HUDEP-2 (cell line): ENCODE measurements around the gene KRT83.

Source experiments
- DNase-seq, 76 experiments: peaks; one replicate each; lab custom pipeline; 2025; ENCODE audit not compliant: unreplicated experiment in 76 of 76; lab: John Stamatoyannopoulos, UW

KRT83 gene

GRCh38 chr12:52334185-52334584, 13.0 kb upstream of the KRT83 start:
- DNase-seq = no peak

GRCh38 chr12:52333321-52333720, 12.1 kb upstream of the KRT83 start:
- no peak for DNase-seq

DNA sequence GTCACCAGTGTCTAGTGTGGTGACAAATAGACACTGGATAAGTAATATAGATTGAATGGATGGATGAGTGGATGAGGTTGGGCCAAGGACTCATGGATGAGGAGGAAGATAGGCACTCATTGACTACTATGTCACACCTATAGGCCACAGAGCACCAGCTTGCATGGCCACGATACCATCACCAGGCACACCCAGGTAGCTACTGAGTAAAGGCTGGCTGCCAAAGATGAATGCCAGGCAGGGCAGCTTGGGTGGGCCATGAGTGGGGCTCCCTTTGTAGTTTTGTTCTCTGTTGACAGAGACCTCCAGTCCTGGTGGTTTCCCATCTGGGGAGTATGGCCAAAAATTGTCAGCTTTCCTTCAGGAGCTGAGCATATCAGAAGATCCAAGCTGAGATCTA, 11.2 kb upstream of the KRT83 start:
- no peak for DNase-seq

- no peak for DNase-seq
Measured at GRCh38 chr12:52331833-52332232, 10.6 kb upstream of the KRT83 start.

DNA sequence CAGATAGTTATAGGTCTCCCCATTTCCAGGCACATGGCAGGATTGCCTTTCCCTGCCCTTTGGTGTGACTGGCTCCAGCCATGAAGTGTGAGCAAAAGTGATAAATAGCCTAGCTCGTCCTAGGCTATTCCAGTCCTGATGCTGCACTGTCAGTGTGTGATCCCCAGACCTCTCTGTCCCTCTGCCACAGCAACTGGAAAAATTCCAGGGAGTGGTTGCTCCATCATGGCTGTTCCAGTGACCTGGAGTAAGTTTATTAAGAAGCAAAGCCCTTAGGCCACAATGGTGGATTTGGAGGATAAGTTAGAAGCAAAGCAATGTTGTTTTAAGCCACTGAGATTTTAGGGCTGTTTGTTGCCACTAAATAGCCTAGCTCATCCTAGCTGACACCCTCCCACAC, 9.8 kb upstream of the KRT83 start:
- DNase-seq = no peak

DNA sequence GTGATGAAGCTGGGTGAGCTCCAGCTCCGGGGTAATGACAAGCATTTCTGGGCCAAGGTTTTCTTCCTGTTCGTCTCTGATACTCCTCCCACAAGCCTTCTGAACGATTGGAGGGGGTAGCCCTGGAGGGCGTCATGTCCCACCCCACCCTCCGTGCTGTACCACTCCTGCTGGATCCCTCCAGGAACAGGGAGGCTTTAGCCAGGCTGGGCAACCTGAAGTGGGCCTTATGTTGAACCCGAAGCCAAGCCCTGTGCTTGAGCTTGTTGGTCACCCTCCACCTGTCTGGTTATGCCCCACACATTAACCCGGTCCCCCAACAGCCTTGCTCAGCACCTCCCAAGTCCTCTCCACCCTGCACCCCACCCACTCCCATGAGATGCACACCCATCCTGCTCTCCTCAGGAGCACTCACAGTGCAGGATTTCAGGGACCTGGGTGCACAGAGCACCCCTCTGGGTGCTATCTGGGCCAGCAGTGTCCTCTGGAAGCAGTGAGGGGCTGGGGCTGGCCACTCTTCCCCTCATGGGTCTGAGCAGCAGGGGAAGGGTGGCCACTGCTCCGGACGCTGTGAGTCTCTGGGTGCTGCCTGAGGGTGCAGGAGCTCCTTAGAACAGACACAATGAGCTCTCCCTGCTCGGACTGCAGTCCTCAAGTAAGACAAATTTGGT, 6.8 kb upstream of the KRT83 start:
- DNase-seq = no peak

GRCh38 chr12:52327052-52327829, 6.0 kb upstream of the KRT83 start:
- peak in 72 of 76 experiments; percentile 17 to 86 (median 63) for DNase-seq

DNA sequence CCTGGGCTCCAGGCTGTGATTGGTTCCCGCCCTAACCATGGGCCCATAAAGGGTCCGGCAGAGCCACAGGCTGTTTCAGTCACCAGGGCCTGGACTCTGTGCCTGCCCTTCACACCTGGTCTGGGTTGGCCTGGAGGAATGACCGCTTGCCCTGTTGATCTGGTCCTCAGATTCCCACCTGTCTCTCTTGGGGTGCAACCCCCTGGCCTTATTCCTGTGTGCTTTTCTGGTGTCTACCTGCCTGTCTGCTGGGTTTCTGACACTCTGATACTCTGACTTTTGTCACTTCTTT, 2.9 kb upstream of the KRT83 start:
- DNase-seq = no peak

- DNase-seq = no peak
Measured at GRCh38 chr12:52323416-52324152, 2.4 kb upstream of the KRT83 start.

GRCh38 chr12:52323001-52323400, 1.8 kb upstream of the KRT83 start:
- no peak for DNase-seq

DNA sequence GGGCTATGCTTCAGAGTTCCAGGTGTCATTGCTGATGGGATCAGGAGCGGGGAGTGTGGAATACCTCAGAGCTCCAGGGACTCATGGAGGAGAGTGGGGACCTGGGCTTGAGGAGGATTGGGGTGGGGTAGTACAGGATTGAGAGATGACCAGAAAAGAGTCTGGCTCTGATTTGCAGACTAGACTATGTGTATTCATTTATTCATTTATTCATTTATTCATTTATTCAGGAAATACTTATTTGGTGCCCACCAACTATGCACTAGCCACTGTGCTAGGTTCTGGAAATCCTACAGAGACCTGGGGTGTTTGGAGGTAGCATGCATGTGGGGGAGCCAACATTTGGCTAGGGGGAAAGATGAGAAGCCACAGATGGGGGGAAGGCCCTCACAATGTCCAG, 871 bp upstream of the KRT83 start:
- DNase-seq = no peak

GRCh38 chr12:52321418-52321817, 220 bp upstream of the KRT83 start:
- no peak for DNase-seq

- DNase-seq = no peak
Measured at GRCh38 chr12:52319097-52319496, 2.1 kb downstream of the KRT83 start.

GRCh38 chr12:52318241-52318990, 2.8 kb downstream of the KRT83 start:
- DNase-seq = no peak

GRCh38 chr12:52317468-52318052, 3.6 kb downstream of the KRT83 start:
- DNase-seq = no peak

DNA sequence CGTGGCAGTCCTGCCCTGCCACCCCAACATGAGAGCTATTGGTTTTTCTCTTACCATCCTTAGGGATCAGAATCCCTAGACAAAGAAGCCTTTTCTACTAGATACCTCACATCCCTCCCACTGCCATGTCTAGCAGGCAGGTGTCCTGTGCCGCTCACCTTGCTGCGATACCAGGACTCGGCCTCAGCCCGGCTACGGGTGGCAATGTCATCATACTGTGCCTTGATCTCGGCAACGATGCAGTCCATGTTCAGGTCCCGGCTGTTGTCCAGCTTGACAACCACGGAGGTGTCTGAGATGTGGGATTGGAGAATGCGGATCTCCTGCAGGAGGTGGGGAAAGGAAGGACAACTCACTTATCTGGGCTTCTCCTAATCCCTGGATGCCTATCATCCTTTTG, 4.5 kb downstream of the KRT83 start:
- DNase-seq = no peak

DNA sequence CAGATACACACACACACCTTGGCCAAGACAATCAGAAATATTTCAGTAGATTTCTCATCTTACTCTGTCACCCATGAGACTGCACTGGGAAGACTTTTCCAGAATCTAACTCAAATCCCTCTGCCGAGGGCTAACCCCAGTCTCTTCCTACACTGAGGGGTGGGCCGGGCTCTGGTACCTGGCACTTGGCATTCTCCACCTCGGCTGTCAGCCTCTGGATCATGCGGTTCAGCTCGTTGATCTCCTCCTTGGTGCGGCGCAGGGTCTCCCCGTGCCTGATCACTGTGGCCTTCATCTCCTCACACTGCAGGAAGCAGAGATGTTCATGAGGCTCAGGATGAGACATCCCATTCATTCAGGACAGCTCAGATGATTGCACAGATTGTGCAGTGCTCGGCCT, 4.9 kb downstream of the KRT83 start:
- no peak for DNase-seq

DNA sequence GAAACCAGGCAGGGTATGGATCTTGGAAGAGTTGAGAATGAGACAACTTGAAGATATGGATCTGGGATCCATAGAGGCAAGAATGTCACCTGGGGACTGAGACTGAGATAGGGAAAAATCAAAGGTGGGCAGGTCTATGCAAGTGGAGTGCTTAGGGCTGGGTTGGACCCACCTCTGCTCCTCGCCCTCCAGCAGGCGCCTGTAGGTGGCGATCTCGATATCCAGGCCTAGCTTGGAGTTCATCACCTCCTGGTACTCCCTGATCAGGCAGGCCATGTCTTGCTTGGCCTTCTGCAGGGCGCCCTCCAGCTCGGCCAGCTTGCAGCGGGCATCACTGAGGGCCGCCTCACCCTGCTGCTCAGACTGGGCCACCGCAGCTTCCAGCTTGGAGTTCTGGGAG, 5.5 kb downstream of the KRT83 start:
- DNase-seq = peak in 23 of 76 experiments; percentile 1 to 45 (median 9)

DNA sequence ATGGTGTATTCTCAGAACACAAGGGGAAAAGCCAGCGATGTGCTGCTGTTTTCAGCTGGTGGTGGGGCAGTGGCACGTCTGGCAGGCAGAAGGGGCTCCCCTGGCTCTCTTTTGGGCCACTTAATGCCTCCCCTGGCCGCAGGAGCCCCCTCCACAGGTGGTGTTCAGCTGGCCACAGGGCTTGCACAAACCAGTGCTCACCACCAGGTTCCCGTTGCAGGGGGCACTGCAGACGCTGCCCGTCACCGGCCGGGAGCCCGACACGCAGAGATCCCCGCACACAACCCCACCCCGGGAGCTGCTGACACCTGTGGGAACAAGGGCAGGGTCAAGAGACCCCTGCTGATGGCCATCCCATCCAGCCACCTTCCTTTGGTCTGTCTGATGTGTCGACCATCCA, 6.7 kb downstream of the KRT83 start:
- no peak for DNase-seq

- DNase-seq = no peak
Measured at GRCh38 chr12:52313926-52314325, 7.3 kb downstream of the KRT83 start.

DNA sequence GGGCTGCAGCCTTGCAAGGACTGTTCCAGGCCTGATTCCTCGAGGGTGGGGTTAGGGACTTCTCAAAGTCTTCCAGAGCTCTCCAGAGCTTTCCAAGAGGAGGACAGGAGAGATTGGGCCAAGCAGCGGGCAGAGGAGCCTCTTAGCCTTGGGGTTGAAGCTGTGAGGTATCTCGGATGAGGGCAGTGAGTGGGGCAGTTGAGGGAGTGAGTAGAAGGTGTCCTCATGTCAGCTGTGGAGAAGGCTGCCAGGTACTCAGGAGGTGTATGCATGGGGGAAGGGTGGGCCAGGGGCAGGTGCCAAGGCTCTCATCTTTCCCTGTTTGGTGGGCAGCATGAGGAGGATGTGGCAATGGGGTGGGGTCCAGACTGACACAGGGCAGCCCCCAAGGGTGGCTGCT, 7.7 kb downstream of the KRT83 start:
- DNase-seq = no peak
